Esophagus squamous epithelium (tissue), 5 donors: ENCODE results near the gene AMFR. TPM values are rescaled to one million over a fixed set of nuclear protein-coding genes. Genes with fewer than 3 reads are reported as not detected.

Experiments used
- DNase-seq: peaks from one replicate; lab custom pipeline; 2025; lab: John Stamatoyannopoulos, UW
- H3K27ac ChIP-seq, 4 donors: fragments of 200-600 bp; sonication (generic); one replicate each; pipeline ENCODE4 v1.5.1; 2016 to 2019; ENCODE audit warnings: mild to moderate bottlenecking in 1 of 4
- H3K27me3 ChIP-seq, 4 donors: fragments of 200-600 bp; sonication (generic); 1 replicate in 3 of 4; 2 replicates in 1 of 4; pipeline versions ENCODE4 v1.5.1 to v1.6.0; 2017 to 2021; ENCODE audit warnings: antibody characterized with exemption in 1 of 4
- H3K36me3 ChIP-seq, 3 donors: fragments of 200-600 bp; sonication (generic); one replicate each; pipeline ENCODE4 v1.5.1; 2016 to 2019
- H3K4me1 ChIP-seq, 3 donors: fragments of 200-600 bp; sonication (generic); one replicate each; pipeline ENCODE4 v1.5.1; 2017 to 2019
- H3K4me3 ChIP-seq, 4 donors: fragments of 200-600 bp; sonication (generic); 1 replicate in 3 of 4; 2 replicates in 1 of 4; pipeline ENCODE4 v1.5.1; 2016 to 2019; ENCODE audit warnings: mild to moderate bottlenecking in 2 of 4, moderate library complexity in 1 of 4
- H3K9me3 ChIP-seq, 3 donors: fragments of 200-600 bp; sonication (generic); one replicate each; pipeline ENCODE4 v1.5.1; 2016 to 2019
- POLR2A ChIP-seq, 4 donors: fragments of 450-650 bp; IDR thresholded peaks; one replicate each; pipeline ENCODE4 v1.6.1; 2017; ENCODE audit warnings: antibody characterized with exemption in 4 of 4, mild to moderate bottlenecking in 4 of 4, moderate library complexity in 3 of 4
- WGBS, 2 donors: methylation state at CpG; one replicate each; pipeline ENCODE4 v1.1.5; 2018; 5-methylcytosine and 5-hydroxymethylcytosine counted together
- intact Hi-C: fragments of 100-400 bp; cut with DNase I; formaldehyde crosslinking; loops from one replicate; pipeline ENCODE4 v1.15.0; 2022
- total RNA-seq, 4 donors: library from RNA; depleted of rRNA; stranded (reverse); fragments of >200 nt; gene quantifications; one replicate each; pipeline ENCODE4 v1.1.0, GENCODE V29; 2016
- TF ChIP-seq, protein P1 (sequence below), 6 experiments: fragments of 450-650 bp in 4 of 6; fragments of 200-600 bp in 2 of 6; sonication (generic) in 2 of 6; IDR thresholded peaks; one replicate each; pipeline ENCODE4 v1.5.1; 2016 to 2019; ENCODE audit warnings: antibody characterized with exemption in 6 of 6, mild to moderate bottlenecking in 4 of 6, moderate library complexity in 4 of 6
- donor health status: DM: yes; HTN: yes; CAD: no.

Gene AMFR
- total RNA-seq, 4 donors from 2014 or later: 69.9 to 133 (median 111) TPM

- H3K27ac ChIP-seq: no peak overlapping the region
- no peak overlapping the region for H3K4me3 ChIP-seq
- no peak for DNase-seq
- TF ChIP-seq, protein P1, sequence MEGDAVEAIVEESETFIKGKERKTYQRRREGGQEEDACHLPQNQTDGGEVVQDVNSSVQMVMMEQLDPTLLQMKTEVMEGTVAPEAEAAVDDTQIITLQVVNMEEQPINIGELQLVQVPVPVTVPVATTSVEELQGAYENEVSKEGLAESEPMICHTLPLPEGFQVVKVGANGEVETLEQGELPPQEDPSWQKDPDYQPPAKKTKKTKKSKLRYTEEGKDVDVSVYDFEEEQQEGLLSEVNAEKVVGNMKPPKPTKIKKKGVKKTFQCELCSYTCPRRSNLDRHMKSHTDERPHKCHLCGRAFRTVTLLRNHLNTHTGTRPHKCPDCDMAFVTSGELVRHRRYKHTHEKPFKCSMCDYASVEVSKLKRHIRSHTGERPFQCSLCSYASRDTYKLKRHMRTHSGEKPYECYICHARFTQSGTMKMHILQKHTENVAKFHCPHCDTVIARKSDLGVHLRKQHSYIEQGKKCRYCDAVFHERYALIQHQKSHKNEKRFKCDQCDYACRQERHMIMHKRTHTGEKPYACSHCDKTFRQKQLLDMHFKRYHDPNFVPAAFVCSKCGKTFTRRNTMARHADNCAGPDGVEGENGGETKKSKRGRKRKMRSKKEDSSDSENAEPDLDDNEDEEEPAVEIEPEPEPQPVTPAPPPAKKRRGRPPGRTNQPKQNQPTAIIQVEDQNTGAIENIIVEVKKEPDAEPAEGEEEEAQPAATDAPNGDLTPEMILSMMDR (IDR thresholded peaks at IDR 0.05): no peak
- no peaks in the 10 kb centered on the region for H3K9me3 ChIP-seq
- peaks cover 11 to 36% (median 15%) of the 10 kb centered on the region in 3 donors for H3K4me1 ChIP-seq
- intact Hi-C loops: no loop called here
- peaks cover 0 to 56% (median 10%) of the 10 kb centered on the region in 3 donors for H3K36me3 ChIP-seq
- WGBS, 2 donors: 45 to 55% methylated on average over 2 of the region's 2 CpGs
- no peaks in the 10 kb centered on the region for H3K27me3 ChIP-seq
These were observed 21.9 kb upstream of the AMFR start for GRCh38 chr16:56447286-56447685.

- intact Hi-C loops: no loop called here
- no peaks in the 10 kb centered on the region for H3K27me3 ChIP-seq
- no peak for DNase-seq
- WGBS, 2 donors: 83 to 91% methylated on average over 1 of the region's 1 CpG
- TF ChIP-seq, protein P1 (IDR thresholded peaks at IDR 0.05): no peak
- no peak for TF ChIP-seq POLR2A (IDR thresholded peaks at IDR 0.05)
- H3K27ac ChIP-seq: no peak overlapping the region
- H3K9me3 ChIP-seq: no peaks in the 10 kb centered on the region
- H3K4me1 ChIP-seq: no peaks in the 10 kb centered on the region
- peaks cover 3 to 96% (median 15%) of the 10 kb centered on the region in 3 donors for H3K36me3 ChIP-seq
- H3K4me3 ChIP-seq: no peak overlapping the region
These were observed 12.7 kb upstream of the AMFR start for GRCh38 chr16:56438038-56438437.

DNA sequence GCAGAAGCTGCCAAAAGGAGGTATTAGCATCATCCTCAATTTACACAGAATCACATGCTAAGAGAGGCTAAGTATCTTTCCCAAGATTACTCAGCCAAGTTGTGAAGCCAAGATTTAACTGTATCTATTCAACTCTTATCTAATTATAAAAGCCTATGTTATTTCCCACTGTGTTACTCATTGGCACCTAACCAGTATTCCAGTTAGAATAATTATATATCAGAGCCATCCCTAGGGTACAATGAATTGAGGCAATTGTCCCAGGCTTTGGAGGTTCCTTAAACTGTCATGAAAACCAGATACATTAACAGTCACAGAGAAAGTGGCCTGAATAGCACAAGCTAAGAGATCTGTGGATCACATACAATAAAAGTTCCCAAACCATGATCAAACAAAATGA is 10.9 kb upstream of the AMFR start:
- TF ChIP-seq POLR2A (IDR thresholded peaks at IDR 0.05): no peak
- TF ChIP-seq, protein P1 (IDR thresholded peaks at IDR 0.05): no peak
- DNase-seq: no peak
- H3K4me3 ChIP-seq: no peak overlapping the region
- intact Hi-C loops: no loop called here
- peaks cover 3 to 99% (median 15%) of the 10 kb centered on the region in 3 donors for H3K36me3 ChIP-seq
- H3K27ac ChIP-seq: no peak overlapping the region
- no peaks in the 10 kb centered on the region for H3K27me3 ChIP-seq
- no peaks in the 10 kb centered on the region for H3K4me1 ChIP-seq
- no peaks in the 10 kb centered on the region for H3K9me3 ChIP-seq

- Histone ChIP-seq H3K27me3 (no peaks in the 10 kb centered on the region), H3K9me3 (no peaks in the 10 kb centered on the region), H3K4me3 (no peak overlapping the region), H3K27ac (peak overlapping the region in 1 of 4 donors; percentile 85), H3K36me3 (peaks cover 0 to 30% (median 0%) of the 10 kb centered on the region in 3 donors), H3K4me1 (peaks cover 2 to 35% (median 16%) of the 10 kb centered on the region in 3 donors)
- DNase-seq: no peak
- intact Hi-C loops: no loop called here
- TF ChIP-seq, protein P1 (IDR thresholded peaks at IDR 0.05): no peak
- TF ChIP-seq POLR2A (IDR thresholded peaks at IDR 0.05): no peak
- WGBS, 2 donors: 50 to 71% methylated on average over 1 of the region's 1 CpG
These were observed 2.7 kb upstream of the AMFR start for GRCh38 chr16:56428091-56428490.

- TF ChIP-seq, protein P1 (IDR thresholded peaks at IDR 0.05): no peak
- TF ChIP-seq POLR2A (IDR thresholded peaks at IDR 0.05): no peak
- WGBS, 2 donors: 33 to 41% methylated on average over 4 of the region's 4 CpGs
- H3K27ac ChIP-seq: peak overlapping the region; percentile 85 to 94 (median 94)
- no peaks in the 10 kb centered on the region for H3K27me3 ChIP-seq
- H3K4me1 ChIP-seq: peaks cover 11 to 51% (median 27%) of the 10 kb centered on the region in 3 donors
- H3K4me3 ChIP-seq: no peak overlapping the region
- DNase-seq: no peak
- H3K36me3 ChIP-seq: peaks cover 0 to 15% (median 0%) of the 10 kb centered on the region in 3 donors
- H3K9me3 ChIP-seq: no peaks in the 10 kb centered on the region
- intact Hi-C loops: no loop called here
These were observed 1.2 kb upstream of the AMFR start for GRCh38 chr16:56426585-56426984.
